AG04450 (cell line): Measurements from ENCODE around the gene TMEM185B. TPM values are rescaled to one million over a fixed set of nuclear protein-coding genes. Genes with fewer than 3 reads are reported as not detected.
"Not testable (repeated sequence)": the region's sequence is repeated elsewhere in the genome, so short reads cannot be mapped to it uniquely, and the experiment has no call there.

ENCODE experiments used
- CTCF ChIA-PET: fragments of 300-600, 350-600 bp; formaldehyde crosslinking; extraction: SDS; loops from one replicate; lab custom pipeline; 2022; ENCODE audit warnings: antibody characterized with exemption, inconsistent platforms; lab: Charles Lee
- POLR2A ChIA-PET: fragments of 350-600 bp; formaldehyde crosslinking; extraction: SDS; loops from one replicate; lab custom pipeline; 2021; ENCODE audit warnings: antibody characterized with exemption, inconsistent platforms; lab: Yijun Ruan, JAX
- DNase-seq: peaks from one replicate; pipeline ENCODE4 v3.0.0-alpha.2; 2011; ENCODE audit warnings: low read depth, low spot score
- H3K27ac ChIP-seq: one replicate; pipeline ENCODE4 v1.5.1; 2012; ENCODE audit warnings: low read depth, low read length, control low read depth
- H3K27me3 ChIP-seq: one replicate; pipeline ENCODE4 v1.6.0; 2012; ENCODE audit warnings: low read length; ENCODE audit not compliant: control insufficient read depth, insufficient read depth
- H3K4me3 ChIP-seq: 2 replicates; pipeline ENCODE4 v1.5.1; 2011; ENCODE audit warnings: mild to moderate bottlenecking, low read depth, low read length, control low read depth
- H3K9me3 ChIP-seq: 2 replicates; pipeline ENCODE4 v1.5.1; 2012; ENCODE audit warnings: low read length; ENCODE audit not compliant: control insufficient read depth, insufficient read depth
- polyA plus RNA-seq: library from polyadenylated mRNA; depleted of rRNA; stranded (reverse); fragments of >200 nt; gene quantifications from 2 replicates; pipeline ENCODE4 v1.2.3, GENCODE V29; 2011
- TF ChIP-seq, protein P1 (sequence below): IDR thresholded peaks from 2 replicates; pipeline ENCODE4 v1.5.1; 2011; ENCODE audit warnings: low read depth, low read length, control low read depth, inconsistent platforms

The TMEM185B gene
- polyA plus RNA-seq, 1 experiment: 21.8 TPM

DNA sequence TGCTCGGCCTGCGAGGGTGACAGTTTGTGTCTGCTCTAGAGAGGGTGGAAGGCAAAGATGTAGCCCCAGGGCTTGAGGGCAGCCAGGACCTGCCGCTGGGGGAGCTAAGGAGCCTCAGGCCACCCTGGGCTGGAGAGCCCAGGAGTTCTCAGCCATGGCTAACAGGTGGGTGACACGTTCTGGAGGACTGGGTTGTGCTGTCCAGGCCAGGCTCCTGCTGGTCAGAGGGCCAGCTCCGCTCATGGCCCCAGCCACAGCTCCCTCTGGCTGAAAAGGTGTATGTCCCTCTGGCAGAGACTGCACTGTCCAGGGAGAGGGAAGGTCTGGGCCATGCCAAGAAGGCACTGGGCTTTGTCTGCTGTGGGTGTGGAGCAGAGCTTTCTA, 19.2 kb downstream of the TMEM185B start:
- peaks cover 4% of the 10 kb centered on the region; the same call in 1 of the 2 replicates for H3K9me3 ChIP-seq
- DNase-seq: no peak
- TF ChIP-seq, protein P1, sequence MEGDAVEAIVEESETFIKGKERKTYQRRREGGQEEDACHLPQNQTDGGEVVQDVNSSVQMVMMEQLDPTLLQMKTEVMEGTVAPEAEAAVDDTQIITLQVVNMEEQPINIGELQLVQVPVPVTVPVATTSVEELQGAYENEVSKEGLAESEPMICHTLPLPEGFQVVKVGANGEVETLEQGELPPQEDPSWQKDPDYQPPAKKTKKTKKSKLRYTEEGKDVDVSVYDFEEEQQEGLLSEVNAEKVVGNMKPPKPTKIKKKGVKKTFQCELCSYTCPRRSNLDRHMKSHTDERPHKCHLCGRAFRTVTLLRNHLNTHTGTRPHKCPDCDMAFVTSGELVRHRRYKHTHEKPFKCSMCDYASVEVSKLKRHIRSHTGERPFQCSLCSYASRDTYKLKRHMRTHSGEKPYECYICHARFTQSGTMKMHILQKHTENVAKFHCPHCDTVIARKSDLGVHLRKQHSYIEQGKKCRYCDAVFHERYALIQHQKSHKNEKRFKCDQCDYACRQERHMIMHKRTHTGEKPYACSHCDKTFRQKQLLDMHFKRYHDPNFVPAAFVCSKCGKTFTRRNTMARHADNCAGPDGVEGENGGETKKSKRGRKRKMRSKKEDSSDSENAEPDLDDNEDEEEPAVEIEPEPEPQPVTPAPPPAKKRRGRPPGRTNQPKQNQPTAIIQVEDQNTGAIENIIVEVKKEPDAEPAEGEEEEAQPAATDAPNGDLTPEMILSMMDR: no peak
- ChIA-PET POLR2A (no interaction called here), CTCF (interaction anchor here (0.6 kb wide), 1 partner anchor 19 kb away, joined by 3 read pairs; no protein-coding TSS in a partner anchor)
- H3K4me3 ChIP-seq: no peak overlapping the region
- peaks cover 4% of the 10 kb centered on the region for H3K27me3 ChIP-seq
- no peak overlapping the region for H3K27ac ChIP-seq

- DNase-seq: no peak
- peaks cover 4% of the 10 kb centered on the region for H3K27me3 ChIP-seq
- POLR2A ChIA-PET: interaction anchor here (0.7 kb wide), 1 partner anchor 71 kb away, joined by 4 read pairs; no protein-coding TSS in a partner anchor
- TF ChIP-seq, protein P1: no peak
- no peak overlapping the region for H3K27ac ChIP-seq
- peaks cover 4% of the 10 kb centered on the region; the same call in 1 of the 2 replicates for H3K9me3 ChIP-seq
- CTCF ChIA-PET: no interaction called here
- H3K4me3 ChIP-seq: no peak overlapping the region
Observed at GRCh38 chr2:120203251-120204021, 19.8 kb downstream of the TMEM185B start.

DNA sequence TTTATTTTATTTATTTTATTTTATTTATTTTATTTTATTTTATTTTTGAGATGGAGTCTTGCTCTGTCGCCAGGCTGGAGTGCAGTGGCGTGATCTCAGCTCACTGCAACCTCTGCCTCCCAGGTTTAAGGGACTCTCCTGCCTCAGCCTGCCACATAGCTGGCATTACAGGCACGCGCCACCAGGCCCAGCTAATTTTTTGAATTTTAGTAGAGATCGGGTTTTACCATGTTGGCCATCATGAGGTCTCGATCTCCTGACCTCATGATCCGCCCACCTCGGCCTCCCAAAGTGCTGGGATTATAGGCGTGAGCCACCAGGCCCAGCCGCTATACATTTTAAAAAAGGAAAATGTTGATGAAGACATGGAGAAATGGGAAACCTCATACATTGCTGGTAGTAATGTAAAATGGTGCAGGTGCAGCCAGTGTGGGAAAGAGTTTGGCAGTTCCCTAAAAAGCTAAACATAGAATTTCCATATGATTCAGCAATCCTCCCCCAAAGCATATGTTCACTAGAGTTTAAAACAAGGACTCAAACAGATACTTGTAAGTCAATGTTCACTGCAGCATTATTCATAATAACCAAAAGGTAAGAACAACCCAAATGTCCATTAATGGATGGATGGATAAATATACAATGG, 23.3 kb downstream of the TMEM185B start:
- H3K4me3 ChIP-seq, H3K27ac ChIP-seq, DNase-seq, H3K27me3 ChIP-seq, H3K9me3 ChIP-seq, POLR2A ChIA-PET: not testable (repeated sequence)
- CTCF ChIA-PET: interaction anchor here (1.2 kb wide), 1 partner anchor 24 kb away, joined by 3 read pairs; no protein-coding TSS in a partner anchor

- peaks cover 4% of the 10 kb centered on the region; the same call in 1 of the 2 replicates for H3K9me3 ChIP-seq
- H3K27ac ChIP-seq: no peak overlapping the region
- H3K4me3 ChIP-seq: no peak overlapping the region
- DNase-seq: no peak
- TF ChIP-seq, protein P1: no peak
- CTCF ChIA-PET: interaction anchor here (1.2 kb wide), 1 partner anchor 21 kb away, joined by 6 read pairs; no protein-coding TSS in a partner anchor
- no peaks in the 10 kb centered on the region for H3K27me3 ChIP-seq
- POLR2A ChIA-PET: no interaction called here
Observed at GRCh38 chr2:120195553-120195952, 27.6 kb downstream of the TMEM185B start.

GRCh38 chr2:120192280-120192679, 30.9 kb downstream of the TMEM185B start:
- CTCF ChIA-PET: interaction anchor here (0.7 kb wide), 1 partner anchor 17 kb away, joined by 5 read pairs; no protein-coding TSS in a partner anchor
- Histone ChIP-seq H3K27me3 (no peaks in the 10 kb centered on the region), H3K27ac (no peak overlapping the region), H3K9me3 (no peaks in the 10 kb centered on the region), H3K4me3 (no peak overlapping the region)
- POLR2A ChIA-PET: no interaction called here
- TF ChIP-seq, protein P1: no peak
- DNase-seq: no peak
